GM12875 (cell line): Measurements from ENCODE around the gene RINT1.
"Not testable (repeated sequence)": the region's sequence is repeated elsewhere in the genome, so short reads cannot be mapped to it uniquely, and the experiment has no call there.

Source experiments
- H3K4me3 ChIP-seq: one replicate; pipeline ENCODE4 v1.5.1; 2011; ENCODE audit warnings: low read depth, low read length, control low read depth
- CTCF ChIP-seq: IDR thresholded peaks from 2 replicates; pipeline ENCODE4 v1.5.1; 2011; ENCODE audit warnings: low read depth, mild to moderate bottlenecking, control low read depth, inconsistent platforms, low read length, moderate library complexity, borderline replicate concordance; ENCODE audit not compliant: insufficient read depth

RINT1 gene

GRCh38 chr7:105497016-105497415 is 35.0 kb upstream of the RINT1 start:
- TF ChIP-seq CTCF = no peak
- H3K4me3 ChIP-seq = no peak overlapping the region

GRCh38 chr7:105502173-105502572 is 29.8 kb upstream of the RINT1 start:
- TF ChIP-seq CTCF = no peak
- no peak overlapping the region for H3K4me3 ChIP-seq

GRCh38 chr7:105512415-105512814 is 19.6 kb upstream of the RINT1 start:
- TF ChIP-seq CTCF = no peak

GRCh38 chr7:105512926-105513526 is 19.0 kb upstream of the RINT1 start:
- H3K4me3 ChIP-seq = no peak overlapping the region
- no peak for TF ChIP-seq CTCF

More at GRCh38 chr7:105512415-105512814, 19.6 kb upstream of the RINT1 start:
- no peak overlapping the region for H3K4me3 ChIP-seq

GRCh38 chr7:105515610-105516009 is 16.4 kb upstream of the RINT1 start:
- not testable (repeated sequence) for H3K4me3 ChIP-seq

- TF ChIP-seq CTCF = no peak
- no peak overlapping the region for H3K4me3 ChIP-seq
Observed at GRCh38 chr7:105519353-105519752, 12.6 kb upstream of the RINT1 start.

GRCh38 chr7:105520620-105521019 is 11.4 kb upstream of the RINT1 start:
- H3K4me3 ChIP-seq = not testable (repeated sequence)

GRCh38 chr7:105521027-105521716 is 10.8 kb upstream of the RINT1 start:
- peak overlapping the region; percentile 88 for H3K4me3 ChIP-seq
- TF ChIP-seq CTCF = no peak
